TTC549 (cell line): ENCODE data around the gene RFPL1.
"Not testable (repeated sequence)": the region's sequence is repeated elsewhere in the genome, so short reads cannot be mapped to it uniquely, and the experiment has no call there.

Experiments used
- FAIRE-seq: peaks from 2 replicates; lab custom pipeline; 2012; peaks lifted over from hg19 to GRCh38; lab: Jason Lieb, UNC

Gene RFPL1

GRCh38 chr22:29438283-29438682, at the start of gene RFPL1:
Gene RFPL1, plus strand, starts transcription at chr22:29438583.
- FAIRE-seq, result not testable (repeated sequence)

GRCh38 chr22:29388759-29389090, 49.7 kb upstream of the RFPL1 start:
- no peak for FAIRE-seq

GRCh38 chr22:29390270-29390669, 48.1 kb upstream of the RFPL1 start:
- FAIRE-seq, result no peak

GRCh38 chr22:29391546-29391945, 46.8 kb upstream of the RFPL1 start:
- no peak for FAIRE-seq

- no peak for FAIRE-seq
Measured at GRCh38 chr22:29393019-29393608, 45.3 kb upstream of the RFPL1 start.

- no peak for FAIRE-seq
Measured at GRCh38 chr22:29394931-29395581, 43.3 kb upstream of the RFPL1 start.

GRCh38 chr22:29396126-29396525, 42.3 kb upstream of the RFPL1 start:
- FAIRE-seq, result no peak

- no peak for FAIRE-seq
Measured at GRCh38 chr22:29397791-29398190, 40.6 kb upstream of the RFPL1 start.

- no peak for FAIRE-seq
Measured at GRCh38 chr22:29400576-29400975, 37.8 kb upstream of the RFPL1 start.

- not testable (repeated sequence) for FAIRE-seq
Measured at GRCh38 chr22:29401538-29401937, 36.8 kb upstream of the RFPL1 start.

- FAIRE-seq, result no peak
Measured at GRCh38 chr22:29408940-29409339, 29.4 kb upstream of the RFPL1 start.

GRCh38 chr22:29411569-29412211, 26.7 kb upstream of the RFPL1 start:
- FAIRE-seq, result not testable (repeated sequence)

GRCh38 chr22:29412772-29413171, 25.6 kb upstream of the RFPL1 start:
- not testable (repeated sequence) for FAIRE-seq

- FAIRE-seq, result not testable (repeated sequence)
Measured at GRCh38 chr22:29414951-29415591, 23.3 kb upstream of the RFPL1 start.

GRCh38 chr22:29418704-29419103, 19.7 kb upstream of the RFPL1 start:
- not testable (repeated sequence) for FAIRE-seq

GRCh38 chr22:29426476-29426875, 11.9 kb upstream of the RFPL1 start:
- FAIRE-seq, result no peak

GRCh38 chr22:29427176-29427760, 11.1 kb upstream of the RFPL1 start:
- no peak for FAIRE-seq

- no peak for FAIRE-seq
Measured at GRCh38 chr22:29431986-29432385, 6.4 kb upstream of the RFPL1 start.

GRCh38 chr22:29433856-29434255, 4.5 kb upstream of the RFPL1 start:
- FAIRE-seq, result no peak

- no peak for FAIRE-seq
Measured at GRCh38 chr22:29434288-29434687, 4.1 kb upstream of the RFPL1 start.

GRCh38 chr22:29435236-29436136, 2.9 kb upstream of the RFPL1 start:
- FAIRE-seq, result no peak

GRCh38 chr22:29442976-29443375, 4.6 kb downstream of the RFPL1 start:
- no peak for FAIRE-seq
